HEK293 (cell line): Measurements from ENCODE around the gene CDCA3.

Source experiments
- EGR2 ChIP-seq: fragments of 450-650 bp; formaldehyde crosslinking; IDR thresholded peaks from 2 replicates; pipeline ENCODE4 v1.5.1; 2016; ENCODE audit warnings: low read depth, missing biosample characterization, missing genetic modification characterization
- GLIS2 ChIP-seq: fragments of 450-650 bp; formaldehyde crosslinking; IDR thresholded peaks from 2 replicates; pipeline ENCODE4 v1.5.1; 2016; ENCODE audit warnings: missing biosample characterization, missing genetic modification characterization
- HOXC10 ChIP-seq: sonication (generic); formaldehyde crosslinking; IDR thresholded peaks from 2 replicates; pipeline ENCODE4 v1.8.1; 2023; ENCODE audit warnings: mild to moderate bottlenecking, missing genetic modification reagents
- IKZF3 ChIP-seq: fragments of 450-650 bp; IDR thresholded peaks from 2 replicates; pipeline ENCODE4 v1.5.0; 2018; ENCODE audit warnings: missing biosample characterization, mild to moderate bottlenecking, missing genetic modification characterization, moderate library complexity
- KLF7 ChIP-seq: fragments of 450-650 bp; formaldehyde crosslinking; IDR thresholded peaks from 2 replicates; pipeline ENCODE4 v1.5.1; 2016; ENCODE audit warnings: missing biosample characterization, missing genetic modification characterization, borderline replicate concordance
- MEIS1 ChIP-seq: sonication (generic); formaldehyde crosslinking; IDR thresholded peaks from 2 replicates; pipeline ENCODE4 v1.8.1; 2022; ENCODE audit warnings: missing genetic modification reagents, mild to moderate bottlenecking, borderline replicate concordance
- YY1 ChIP-seq: fragments of 450-650 bp; formaldehyde crosslinking; IDR thresholded peaks from 2 replicates; pipeline ENCODE4 v1.5.1; 2018; ENCODE audit warnings: missing biosample characterization, missing genetic modification characterization
- ZBTB20 ChIP-seq: fragments of 450-650 bp; formaldehyde crosslinking; IDR thresholded peaks from 2 replicates; pipeline ENCODE4 v1.5.1; 2016; ENCODE audit warnings: missing biosample characterization, missing genetic modification characterization
- ZBTB48 ChIP-seq: fragments of 450-650 bp; formaldehyde crosslinking; IDR thresholded peaks from 2 replicates; pipeline ENCODE4 v1.5.1; 2016; ENCODE audit warnings: missing biosample characterization, missing genetic modification characterization
- ZBTB7A ChIP-seq: fragments of 450-650 bp; formaldehyde crosslinking; IDR thresholded peaks from 2 replicates; pipeline ENCODE4 v1.5.1; 2016; ENCODE audit warnings: low read depth, missing biosample characterization, missing genetic modification characterization
- ZEB2 ChIP-seq: fragments of 450-650 bp; formaldehyde crosslinking; IDR thresholded peaks from 2 replicates; pipeline ENCODE4 v1.5.1; 2016; ENCODE audit warnings: missing biosample characterization, missing genetic modification characterization
- ZFHX2 ChIP-seq: fragments of 450-650 bp; formaldehyde crosslinking; conservative IDR thresholded peaks from 2 replicates; pipeline ENCODE4 v1.5.1; 2016; ENCODE audit warnings: missing biosample characterization, missing genetic modification characterization
- ZNF112 ChIP-seq: fragments of 450-650 bp; formaldehyde crosslinking; IDR thresholded peaks from 2 replicates; pipeline ENCODE4 v1.5.0; 2017; ENCODE audit warnings: missing biosample characterization, missing genetic modification characterization
- ZNF138 ChIP-seq: fragments of 450-650 bp; formaldehyde crosslinking; IDR thresholded peaks from 2 replicates; pipeline ENCODE4 v1.5.1; 2016; ENCODE audit warnings: missing biosample characterization, missing genetic modification characterization, borderline replicate concordance
- ZNF157 ChIP-seq: fragments of 450-650 bp; formaldehyde crosslinking; IDR thresholded peaks from 2 replicates; pipeline ENCODE4 v1.5.1; 2016; ENCODE audit warnings: missing biosample characterization, missing genetic modification characterization
- ZNF221 ChIP-seq: fragments of 450-650 bp; formaldehyde crosslinking; IDR thresholded peaks from 2 replicates; pipeline ENCODE4 v1.5.1; 2017; ENCODE audit warnings: missing biosample characterization, missing genetic modification characterization, borderline replicate concordance
- ZNF324 ChIP-seq: fragments of 450-650 bp; formaldehyde crosslinking; IDR thresholded peaks from 2 replicates; pipeline ENCODE4 v1.5.1; 2016; ENCODE audit warnings: missing biosample characterization, missing genetic modification characterization
- ZNF394 ChIP-seq: fragments of 450-650 bp; formaldehyde crosslinking; IDR thresholded peaks from 2 replicates; pipeline ENCODE4 v1.5.1; 2016; ENCODE audit warnings: missing biosample characterization, missing genetic modification characterization, mild to moderate bottlenecking, moderate library complexity, borderline replicate concordance
- ZNF416 ChIP-seq: fragments of 450-650 bp; formaldehyde crosslinking; IDR thresholded peaks from 2 replicates; pipeline ENCODE4 v1.5.1; 2016; ENCODE audit warnings: missing biosample characterization, missing genetic modification characterization
- ZNF473 ChIP-seq: fragments of 450-650 bp; formaldehyde crosslinking; IDR thresholded peaks from 2 replicates; pipeline ENCODE4 v1.5.1; 2017; ENCODE audit warnings: missing biosample characterization, missing genetic modification characterization
- ZNF529 ChIP-seq: fragments of 450-650 bp; formaldehyde crosslinking; IDR thresholded peaks from 2 replicates; pipeline ENCODE4 v1.5.1; 2017; ENCODE audit warnings: missing genetic modification characterization, missing biosample characterization; ENCODE audit not compliant: insufficient replicate concordance
- ZNF560 ChIP-seq: fragments of 450-650 bp; formaldehyde crosslinking; IDR thresholded peaks from 2 replicates; pipeline ENCODE4 v1.5.1; 2017; ENCODE audit warnings: missing biosample characterization, missing genetic modification characterization, borderline replicate concordance
- ZNF600 ChIP-seq: fragments of 450-650 bp; formaldehyde crosslinking; IDR thresholded peaks from 2 replicates; pipeline ENCODE4 v1.5.1; 2016; ENCODE audit warnings: missing biosample characterization, missing genetic modification characterization
- ZNF677 ChIP-seq: fragments of 450-650 bp; IDR thresholded peaks from 2 replicates; pipeline ENCODE4 v1.5.0; 2018; ENCODE audit warnings: missing biosample characterization, mild to moderate bottlenecking, missing genetic modification characterization, moderate library complexity
- ZNF830 ChIP-seq: fragments of 450-650 bp; IDR thresholded peaks from 2 replicates; pipeline ENCODE4 v1.5.0; 2018; ENCODE audit warnings: missing biosample characterization, missing genetic modification characterization, low read depth, mild to moderate bottlenecking, moderate library complexity
- TF ChIP-seq, protein P1 (sequence below): fragments of 450-650 bp; formaldehyde crosslinking; IDR thresholded peaks from 2 replicates; pipeline ENCODE4 v1.5.1; 2017; ENCODE audit warnings: missing biosample characterization, mild to moderate bottlenecking, missing genetic modification characterization, moderate library complexity
- TF ChIP-seq, protein P2 (sequence below): fragments of 450-650 bp; formaldehyde crosslinking; IDR thresholded peaks from 2 replicates; pipeline ENCODE4 v1.5.1; 2016; ENCODE audit warnings: missing biosample characterization, missing genetic modification characterization
- TF ChIP-seq, protein P3 (sequence below): fragments of 450-650 bp; formaldehyde crosslinking; IDR thresholded peaks from 2 replicates; pipeline ENCODE4 v1.5.1; 2016; ENCODE audit warnings: missing biosample characterization, missing genetic modification characterization
- TF ChIP-seq, protein P4 (sequence below): fragments of 450-650 bp; formaldehyde crosslinking; IDR thresholded peaks from 2 replicates; pipeline ENCODE4 v1.5.1; 2016; ENCODE audit warnings: missing biosample characterization, missing genetic modification characterization
- TF ChIP-seq, protein P5 (sequence below): fragments of 450-650 bp; formaldehyde crosslinking; IDR thresholded peaks from 2 replicates; pipeline ENCODE4 v1.5.1; 2017; ENCODE audit warnings: missing biosample characterization, missing genetic modification characterization
- TF ChIP-seq, protein P6 (sequence below): fragments of 450-650 bp; formaldehyde crosslinking; IDR thresholded peaks from 2 replicates; pipeline ENCODE4 v1.5.1; 2016; ENCODE audit warnings: missing biosample characterization, missing genetic modification characterization

CDCA3 gene

DNA sequence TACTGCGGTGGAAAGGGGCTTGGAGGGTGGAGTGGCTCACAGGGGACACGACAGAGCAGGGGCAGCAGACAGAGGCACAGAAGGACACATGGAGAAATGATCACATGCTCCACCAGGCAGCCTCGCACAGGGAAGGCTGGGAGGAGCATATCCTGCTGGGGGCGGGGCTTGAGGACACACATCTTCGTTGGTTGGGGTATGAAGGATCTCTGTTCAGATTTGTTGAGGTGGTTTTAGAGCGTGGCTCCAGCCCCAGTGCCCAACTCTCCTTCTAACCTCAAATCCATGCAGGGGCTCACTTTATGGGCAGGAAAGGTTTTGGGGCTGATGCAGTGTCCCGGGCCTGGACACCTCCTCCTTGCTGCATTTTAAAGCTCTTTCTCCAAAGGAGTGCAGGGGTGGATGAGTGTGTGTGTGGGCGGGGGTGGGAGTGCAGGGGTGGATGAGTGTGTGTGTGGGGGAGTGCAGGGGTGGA, 23.6 kb downstream of the CDCA3 start (continued):
- TF ChIP-seq ZNF112 (tag by site-specific recombination) (no peak), ZBTB48 (tag by site-specific recombination) (no peak), ZNF600 (tag by site-specific recombination) (peak; percentile 62), MEIS1 (no peak), EGR2 (tag by site-specific recombination) (peak; percentile 48; the same call in 1 of the 2 replicates), YY1 (tag by site-specific recombination) (no peak), ZNF529 (tag by site-specific recombination) (no peak), ZBTB7A (tag by site-specific recombination) (no peak), ZNF677 (tag by site-specific recombination) (no peak), ZNF157 (tag by site-specific recombination) (no peak), KLF7 (tag by site-specific recombination) (no peak), ZEB2 (tag by site-specific recombination) (no peak), ZBTB20 (peak; percentile 94), ZNF560 (tag by site-specific recombination) (no peak), ZNF473 (tag by site-specific recombination) (no peak), HOXC10 (CRISPR knock-in tag) (no peak), ZNF138 (tag by site-specific recombination) (no peak), ZNF830 (tag by site-specific recombination) (no peak), ZFHX2 (tag by site-specific recombination) (peak; percentile 74), GLIS2 (no peak; the same call in 1 of the 2 replicates), IKZF3 (tag by site-specific recombination) (peak; percentile 61; the same call in 1 of the 2 replicates), ZNF324 (tag by site-specific recombination) (no peak), ZNF394 (no peak), ZNF221 (no peak), ZNF416 (tag by site-specific recombination) (no peak)
- TF ChIP-seq, protein P1, sequence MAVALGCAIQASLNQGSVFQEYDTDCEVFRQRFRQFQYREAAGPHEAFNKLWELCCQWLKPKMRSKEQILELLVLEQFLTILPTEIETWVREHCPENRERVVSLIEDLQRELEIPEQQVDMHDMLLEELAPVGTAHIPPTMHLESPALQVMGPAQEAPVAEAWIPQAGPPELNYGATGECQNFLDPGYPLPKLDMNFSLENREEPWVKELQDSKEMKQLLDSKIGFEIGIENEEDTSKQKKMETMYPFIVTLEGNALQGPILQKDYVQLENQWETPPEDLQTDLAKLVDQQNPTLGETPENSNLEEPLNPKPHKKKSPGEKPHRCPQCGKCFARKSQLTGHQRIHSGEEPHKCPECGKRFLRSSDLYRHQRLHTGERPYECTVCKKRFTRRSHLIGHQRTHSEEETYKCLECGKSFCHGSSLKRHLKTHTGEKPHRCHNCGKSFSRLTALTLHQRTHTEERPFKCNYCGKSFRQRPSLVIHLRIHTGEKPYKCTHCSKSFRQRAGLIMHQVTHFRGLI (tag by site-specific recombination), result 0 out of 2 replicates have a peak, but pooled peaks have one; percentile 34
- TF ChIP-seq, protein P2, sequence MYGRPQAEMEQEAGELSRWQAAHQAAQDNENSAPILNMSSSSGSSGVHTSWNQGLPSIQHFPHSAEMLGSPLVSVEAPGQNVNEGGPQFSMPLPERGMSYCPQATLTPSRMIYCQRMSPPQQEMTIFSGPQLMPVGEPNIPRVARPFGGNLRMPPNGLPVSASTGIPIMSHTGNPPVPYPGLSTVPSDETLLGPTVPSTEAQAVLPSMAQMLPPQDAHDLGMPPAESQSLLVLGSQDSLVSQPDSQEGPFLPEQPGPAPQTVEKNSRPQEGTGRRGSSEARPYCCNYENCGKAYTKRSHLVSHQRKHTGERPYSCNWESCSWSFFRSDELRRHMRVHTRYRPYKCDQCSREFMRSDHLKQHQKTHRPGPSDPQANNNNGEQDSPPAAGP (tag by site-specific recombination), result no peak
- TF ChIP-seq, protein P3, sequence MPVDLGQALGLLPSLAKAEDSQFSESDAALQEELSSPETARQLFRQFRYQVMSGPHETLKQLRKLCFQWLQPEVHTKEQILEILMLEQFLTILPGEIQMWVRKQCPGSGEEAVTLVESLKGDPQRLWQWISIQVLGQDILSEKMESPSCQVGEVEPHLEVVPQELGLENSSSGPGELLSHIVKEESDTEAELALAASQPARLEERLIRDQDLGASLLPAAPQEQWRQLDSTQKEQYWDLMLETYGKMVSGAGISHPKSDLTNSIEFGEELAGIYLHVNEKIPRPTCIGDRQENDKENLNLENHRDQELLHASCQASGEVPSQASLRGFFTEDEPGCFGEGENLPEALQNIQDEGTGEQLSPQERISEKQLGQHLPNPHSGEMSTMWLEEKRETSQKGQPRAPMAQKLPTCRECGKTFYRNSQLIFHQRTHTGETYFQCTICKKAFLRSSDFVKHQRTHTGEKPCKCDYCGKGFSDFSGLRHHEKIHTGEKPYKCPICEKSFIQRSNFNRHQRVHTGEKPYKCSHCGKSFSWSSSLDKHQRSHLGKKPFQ, result no peak
- TF ChIP-seq, protein P4, sequence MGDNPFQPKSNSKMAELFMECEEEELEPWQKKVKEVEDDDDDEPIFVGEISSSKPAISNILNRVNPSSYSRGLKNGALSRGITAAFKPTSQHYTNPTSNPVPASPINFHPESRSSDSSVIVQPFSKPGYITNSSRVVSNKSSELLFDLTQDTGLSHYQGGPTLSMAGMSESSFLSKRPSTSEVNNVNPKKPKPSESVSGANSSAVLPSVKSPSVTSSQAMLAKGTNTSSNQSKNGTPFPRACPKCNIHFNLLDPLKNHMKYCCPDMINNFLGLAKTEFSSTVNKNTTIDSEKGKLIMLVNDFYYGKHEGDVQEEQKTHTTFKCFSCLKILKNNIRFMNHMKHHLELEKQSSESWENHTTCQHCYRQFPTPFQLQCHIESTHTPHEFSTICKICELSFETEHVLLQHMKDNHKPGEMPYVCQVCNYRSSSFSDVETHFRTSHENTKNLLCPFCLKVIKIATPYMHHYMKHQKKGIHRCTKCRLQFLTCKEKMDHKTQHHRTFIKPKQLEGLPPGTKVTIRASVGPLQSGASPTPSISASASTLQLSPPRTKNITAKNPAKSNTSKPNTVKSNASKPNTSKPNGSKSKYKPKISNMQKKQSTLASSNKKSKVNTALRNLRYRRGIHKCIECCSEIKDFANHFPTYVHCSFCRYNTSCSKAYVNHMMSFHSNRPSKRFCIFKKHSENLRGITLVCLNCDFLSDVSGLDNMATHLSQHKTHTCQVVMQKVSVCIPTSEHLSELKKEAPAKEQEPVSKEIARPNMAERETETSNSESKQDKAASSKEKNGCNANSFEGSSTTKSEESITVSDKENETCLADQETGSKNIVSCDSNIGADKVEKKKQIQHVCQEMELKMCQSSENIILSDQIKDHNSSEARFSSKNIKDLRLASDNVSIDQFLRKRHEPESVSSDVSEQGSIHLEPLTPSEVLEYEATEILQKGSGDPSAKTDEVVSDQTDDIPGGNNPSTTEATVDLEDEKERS (tag by site-specific recombination), result no peak
- TF ChIP-seq, protein P5, sequence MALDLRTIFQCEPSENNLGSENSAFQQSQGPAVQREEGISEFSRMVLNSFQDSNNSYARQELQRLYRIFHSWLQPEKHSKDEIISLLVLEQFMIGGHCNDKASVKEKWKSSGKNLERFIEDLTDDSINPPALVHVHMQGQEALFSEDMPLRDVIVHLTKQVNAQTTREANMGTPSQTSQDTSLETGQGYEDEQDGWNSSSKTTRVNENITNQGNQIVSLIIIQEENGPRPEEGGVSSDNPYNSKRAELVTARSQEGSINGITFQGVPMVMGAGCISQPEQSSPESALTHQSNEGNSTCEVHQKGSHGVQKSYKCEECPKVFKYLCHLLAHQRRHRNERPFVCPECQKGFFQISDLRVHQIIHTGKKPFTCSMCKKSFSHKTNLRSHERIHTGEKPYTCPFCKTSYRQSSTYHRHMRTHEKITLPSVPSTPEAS (tag by site-specific recombination), result no peak
- TF ChIP-seq, protein P6, sequence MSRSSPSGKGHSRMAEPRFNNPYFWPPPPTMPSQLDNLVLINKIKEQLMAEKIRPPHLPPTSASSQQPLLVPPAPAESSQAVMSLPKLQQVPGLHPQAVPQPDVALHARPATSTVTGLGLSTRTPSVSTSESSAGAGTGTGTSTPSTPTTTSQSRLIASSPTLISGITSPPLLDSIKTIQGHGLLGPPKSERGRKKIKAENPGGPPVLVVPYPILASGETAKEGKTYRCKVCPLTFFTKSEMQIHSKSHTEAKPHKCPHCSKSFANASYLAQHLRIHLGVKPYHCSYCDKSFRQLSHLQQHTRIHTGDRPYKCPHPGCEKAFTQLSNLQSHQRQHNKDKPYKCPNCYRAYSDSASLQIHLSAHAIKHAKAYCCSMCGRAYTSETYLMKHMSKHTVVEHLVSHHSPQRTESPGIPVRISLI (tag by site-specific recombination), result no peak
